NB4 (cell line): ENCODE measurements around the gene CLEC2L.

Experiments used
- CTCF ChIP-seq: IDR thresholded peaks from one replicate; pipeline ENCODE4 v1.5.1; 2012; ENCODE audit warnings: low read depth, low read length
- MAX ChIP-seq: IDR thresholded peaks from 2 replicates; pipeline ENCODE4 v1.6.1; 2011; ENCODE audit warnings: low read depth, low read length

GRCh38 chr7:139487366-139488080 lies 36.0 kb upstream of the CLEC2L start:
- no peak for TF ChIP-seq CTCF
- TF ChIP-seq MAX = no peak
